HepG2 (cell line): Measurements from ENCODE around the gene PRRC2A. TPM values are rescaled to one million over a fixed set of nuclear protein-coding genes. Genes with fewer than 3 reads are reported as not detected.

Experiments used
- ATAC-seq: fragments of 200-7000 bp; cut with Tn5 transposase; 3 replicates; pipeline ENCODE4 v1.9.1; 2020; ENCODE audit warnings: mild to moderate bottlenecking, moderate library complexity
- BruUV-seq: library from RNA; stranded (reverse); fragments of 400-500 nt; replicated peaks from 2 replicates; lab custom pipeline; 2021; lab: Mats Ljungman, UMichigan
- CTCF ChIA-PET: fragments of 300-600 bp; formaldehyde crosslinking; extraction: SDS; loops from one replicate; lab custom pipeline; 2021; ENCODE audit warnings: low total read pairs, inconsistent platforms, low intra/inter-chr PET ratio; lab: Yijun Ruan, JAX
- POLR2A ChIA-PET: fragments of 350-600 bp; sonication (Branson Sonifier 250); formaldehyde crosslinking; loops from one replicate; lab custom pipeline; 2020; ENCODE audit warnings: antibody characterized with exemption, inconsistent platforms; lab: Yijun Ruan, JAX
- DNase-seq: peaks from one replicate; pipeline ENCODE4 v3.0.0-alpha.2; 2015; ENCODE audit warnings: low spot score
- FAIRE-seq: peaks from 3 replicates; lab custom pipeline; 2011; peaks lifted over from hg19 to GRCh38; lab: Jason Lieb, UNC
- H2AFZ ChIP-seq: one replicate; pipeline ENCODE4 v1.6.1; 2011; ENCODE audit warnings: low read length, inconsistent platforms
- H3K27ac ChIP-seq: fragments of 300-600 bp; 3 replicates; pipeline ENCODE4 v1.8.0; 2011; ENCODE audit warnings: mixed run types, mild to moderate bottlenecking, mixed read lengths, low read length, inconsistent platforms; ENCODE audit not compliant: insufficient read depth; ENCODE audit errors: extremely low read length
- H3K27me3 ChIP-seq, 2 experiments: fragments of 200-600 bp in 1 of 2; 2 replicates in 1 of 2; 3 replicates in 1 of 2; pipeline versions ENCODE4 v1.6.0 to v1.8.0; 2011; ENCODE audit warnings: low read length in 2 of 2, mild to moderate bottlenecking in 2 of 2, moderate library complexity in 2 of 2, inconsistent platforms in 1 of 2; ENCODE audit not compliant: insufficient read depth in 2 of 2, control insufficient read depth in 1 of 2
- H3K36me3 ChIP-seq, 2 experiments: fragments of 200-600 bp in 1 of 2; replicated peaks in 1 of 2; 2 replicates in 1 of 2; 3 replicates in 1 of 2; pipeline versions ENCODE4 v1.5.1 to v1.8.0; 2011; ENCODE audit warnings: low read length in 2 of 2, inconsistent platforms in 1 of 2; ENCODE audit not compliant: insufficient read depth in 2 of 2, control insufficient read depth in 1 of 2
- H3K4me1 ChIP-seq: 2 replicates; pipeline ENCODE4 v1.5.1; 2012; ENCODE audit warnings: low read length, inconsistent platforms; ENCODE audit not compliant: insufficient read depth
- H3K4me2 ChIP-seq: 2 replicates; pipeline ENCODE4 v1.6.0; 2011; ENCODE audit warnings: low read depth, low read length, inconsistent platforms
- H3K4me3 ChIP-seq, 3 experiments: fragments of 200-600 bp in 1 of 3; sonication (generic), shearing (Covaris generic) in 1 of 3; replicated peaks in 1 of 3; 2 replicates each; pipeline ENCODE4 v1.5.1; 2011 to 2016; ENCODE audit warnings: low read length in 3 of 3, inconsistent platforms in 2 of 3, low read depth in 2 of 3, mild to moderate bottlenecking in 2 of 3, control low read depth in 1 of 3, mixed read lengths in 1 of 3; ENCODE audit not compliant: insufficient read depth in 1 of 3
- H3K79me2 ChIP-seq: one replicate; pipeline ENCODE4 v1.6.1; 2011; ENCODE audit warnings: low read length, inconsistent platforms; ENCODE audit not compliant: insufficient read depth
- H3K9ac ChIP-seq: 2 replicates; pipeline ENCODE4 v1.6.0; 2011; ENCODE audit warnings: mild to moderate bottlenecking, low read depth, low read length, inconsistent platforms; ENCODE audit not compliant: insufficient read depth
- H3K9me3 ChIP-seq: 2 replicates; pipeline ENCODE4 v1.5.1; 2012; ENCODE audit warnings: mild to moderate bottlenecking, low read length
- H4K20me1 ChIP-seq: 2 replicates; pipeline ENCODE4 v1.6.0; 2011; ENCODE audit warnings: inconsistent platforms, mild to moderate bottlenecking, low read length, moderate library complexity; ENCODE audit not compliant: insufficient read depth
- AGO2 ChIP-seq: fragments of 200-400 bp; formaldehyde crosslinking; optimal IDR thresholded peaks from 2 replicates; pipeline ENCODE3; 2017; ENCODE audit warnings: mild to moderate bottlenecking, low read depth, low read length, moderate library complexity
- MTA3 ChIP-seq: sonication (generic); formaldehyde crosslinking; IDR thresholded peaks from 2 replicates; pipeline ENCODE4 v1.4.0; 2020; ENCODE audit warnings: missing genetic modification reagents
- RBFOX2 ChIP-seq: fragments of 200-400 bp; formaldehyde crosslinking; IDR thresholded peaks from 2 replicates; pipeline ENCODE4 v1.6.1; 2017; ENCODE audit warnings: low read depth, mild to moderate bottlenecking, low read length
- THAP9 ChIP-seq: sonication (generic); formaldehyde crosslinking; IDR thresholded peaks from 2 replicates; pipeline ENCODE4; 2020; ENCODE audit warnings: missing genetic modification reagents, mild to moderate bottlenecking, borderline replicate concordance
- ZBTB3 ChIP-seq: sonication (generic); formaldehyde crosslinking; IDR thresholded peaks from 2 replicates; pipeline ENCODE4 v1.4.0; 2020; ENCODE audit warnings: low read depth, mild to moderate bottlenecking, moderate library complexity, missing genetic modification reagents, borderline replicate concordance
- ZFX ChIP-seq: sonication (generic); formaldehyde crosslinking; IDR thresholded peaks from 2 replicates; pipeline ENCODE4 v1.4.0; 2020; ENCODE audit warnings: mild to moderate bottlenecking, low read depth, missing genetic modification reagents, moderate library complexity
- ZNF12 ChIP-seq: sonication (generic); formaldehyde crosslinking; IDR thresholded peaks from 2 replicates; pipeline ENCODE4 v1.5.0; 2020; ENCODE audit warnings: missing genetic modification reagents
- ZNF3 ChIP-seq: IDR thresholded peaks from 2 replicates; pipeline ENCODE4 v1.7.0; 2017; ENCODE audit warnings: inconsistent platforms
- WGBS: methylation state at CpG from one replicate; pipeline ENCODE4 v1.1.6; 2017; ENCODE audit warnings: low lambda C conversion rate; 5-methylcytosine and 5-hydroxymethylcytosine counted together
- in situ Hi-C: cut with HindIII; loops from 2 replicates; pipeline ENCODE4 v1.10.0; 2017; ENCODE audit warnings: low pct_unique_long_range_greater_than_20kb; ENCODE audit not compliant: extremely low pct_ligation_motif_present
- intact Hi-C: fragments of 100-400 bp; cut with micrococcal nuclease; formaldehyde crosslinking; loops from one replicate; pipeline ENCODE4 v1.10.0; 2022; ENCODE audit not compliant: unreplicated experiment
- polyA plus RNA-seq, 8 experiments: library from polyadenylated mRNA; depleted of rRNA in 3 of 8; stranded (reverse) in 7 of 8; unstranded in 1 of 8; fragments of >200 nt; fragmentation: Illumina TruSeq in 4 of 8; extraction: Trizol in 4 of 8; gene quantifications; 2 replicates each; pipeline versions ENCODE4 v1.2.1 to v1.2.3, GENCODE V29; 2011 to 2016; ENCODE audit warnings: low read depth in 4 of 8, missing spikeins in 1 of 8, mixed read lengths in 1 of 8; ENCODE audit not compliant: insufficient read depth in 1 of 8
- total RNA-seq, 5 experiments: library from RNA; depleted of rRNA; stranded (reverse); fragments of >200 nt; fragmentation: Illumina TruSeq; extraction: Trizol; gene quantifications; 2 replicates each; pipeline ENCODE4 v1.2.3, GENCODE V29; 2016; ENCODE audit warnings: low read depth in 1 of 5
- TF ChIP-seq, protein P1 (sequence below): sonication (generic); formaldehyde crosslinking; conservative IDR thresholded peaks from 2 replicates; pipeline ENCODE4 v1.4.0; 2020; ENCODE audit warnings: mild to moderate bottlenecking, missing genetic modification reagents, moderate library complexity
- TF ChIP-seq, protein P2 (sequence below): sonication (generic); formaldehyde crosslinking; IDR thresholded peaks from 2 replicates; pipeline ENCODE4 v1.8.0; 2023; ENCODE audit warnings: mild to moderate bottlenecking, missing genetic modification reagents

Gene PRRC2A
- total and polyA plus RNA-seq, 2 of the 13 experiments (the other 11 are each of a cell fraction or from before 2014, with no cell fraction given) = 38.9 to 47.4 TPM

GRCh38 chr6:31627690-31628287 lies 7.3 kb downstream of the PRRC2A start:
- Histone ChIP-seq H3K4me1 (peaks cover 2% of the 10 kb centered on the region), H2AFZ (no peak overlapping the region), H3K27ac (no peak overlapping the region), H3K9ac (no peak overlapping the region), H4K20me1 (peaks cover 5% of the 10 kb centered on the region; the same call in 1 of the 2 replicates), H3K4me2 (no peak overlapping the region), H3K36me3 (peaks cover 73 to 99% of the 10 kb centered on the region in 2 experiments), H3K9me3 (no peaks in the 10 kb centered on the region), H3K79me2 (peaks cover 16% of the 10 kb centered on the region), H3K27me3 (no peaks in the 10 kb centered on the region), H3K4me3 (no peak overlapping the region)
- ChIA-PET CTCF (no interaction called here), POLR2A (interaction anchor here (0.7 to 2.9 kb wide), 4 partner anchors 24 to 39 kb away, joined by 3 to 11 read pairs (median 4); partner anchors contain the start of genes APOM, BAG6, C6orf47 and CSNK2B)
- TF ChIP-seq ZBTB3 (CRISPR knock-in tag) (no peak), ZFX (CRISPR knock-in tag) (no peak), THAP9 (0 out of 2 replicates have a peak, but pooled peaks have one; percentile 21), RBFOX2 (peak; percentile 63; the same call in 1 of the 2 replicates), ZNF12 (CRISPR knock-in tag) (no peak), AGO2 (peak; percentile 91), MTA3 (CRISPR knock-in tag) (no peak), ZNF3 (no peak)
- TF ChIP-seq, protein P1, sequence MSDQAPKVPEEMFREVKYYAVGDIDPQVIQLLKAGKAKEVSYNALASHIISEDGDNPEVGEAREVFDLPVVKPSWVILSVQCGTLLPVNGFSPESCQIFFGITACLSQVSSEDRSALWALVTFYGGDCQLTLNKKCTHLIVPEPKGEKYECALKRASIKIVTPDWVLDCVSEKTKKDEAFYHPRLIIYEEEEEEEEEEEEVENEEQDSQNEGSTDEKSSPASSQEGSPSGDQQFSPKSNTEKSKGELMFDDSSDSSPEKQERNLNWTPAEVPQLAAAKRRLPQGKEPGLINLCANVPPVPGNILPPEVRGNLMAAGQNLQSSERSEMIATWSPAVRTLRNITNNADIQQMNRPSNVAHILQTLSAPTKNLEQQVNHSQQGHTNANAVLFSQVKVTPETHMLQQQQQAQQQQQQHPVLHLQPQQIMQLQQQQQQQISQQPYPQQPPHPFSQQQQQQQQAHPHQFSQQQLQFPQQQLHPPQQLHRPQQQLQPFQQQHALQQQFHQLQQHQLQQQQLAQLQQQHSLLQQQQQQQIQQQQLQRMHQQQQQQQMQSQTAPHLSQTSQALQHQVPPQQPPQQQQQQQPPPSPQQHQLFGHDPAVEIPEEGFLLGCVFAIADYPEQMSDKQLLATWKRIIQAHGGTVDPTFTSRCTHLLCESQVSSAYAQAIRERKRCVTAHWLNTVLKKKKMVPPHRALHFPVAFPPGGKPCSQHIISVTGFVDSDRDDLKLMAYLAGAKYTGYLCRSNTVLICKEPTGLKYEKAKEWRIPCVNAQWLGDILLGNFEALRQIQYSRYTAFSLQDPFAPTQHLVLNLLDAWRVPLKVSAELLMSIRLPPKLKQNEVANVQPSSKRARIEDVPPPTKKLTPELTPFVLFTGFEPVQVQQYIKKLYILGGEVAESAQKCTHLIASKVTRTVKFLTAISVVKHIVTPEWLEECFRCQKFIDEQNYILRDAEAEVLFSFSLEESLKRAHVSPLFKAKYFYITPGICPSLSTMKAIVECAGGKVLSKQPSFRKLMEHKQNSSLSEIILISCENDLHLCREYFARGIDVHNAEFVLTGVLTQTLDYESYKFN (CRISPR knock-in tag) = no peak
- TF ChIP-seq, protein P2, sequence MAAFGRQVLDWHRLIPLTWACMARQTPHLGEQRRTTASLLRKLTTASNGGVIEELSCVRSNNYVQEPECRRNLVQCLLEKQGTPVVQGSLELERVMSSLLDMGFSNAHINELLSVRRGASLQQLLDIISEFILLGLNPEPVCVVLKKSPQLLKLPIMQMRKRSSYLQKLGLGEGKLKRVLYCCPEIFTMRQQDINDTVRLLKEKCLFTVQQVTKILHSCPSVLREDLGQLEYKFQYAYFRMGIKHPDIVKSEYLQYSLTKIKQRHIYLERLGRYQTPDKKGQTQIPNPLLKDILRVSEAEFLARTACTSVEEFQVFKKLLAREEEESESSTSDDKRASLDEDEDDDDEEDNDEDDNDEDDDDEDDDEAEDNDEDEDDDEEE = 0 out of 2 replicates have a peak, but pooled peaks have one; percentile 19
- no peak for DNase-seq
- no peak for ATAC-seq
- no TSS peak for BruUV-seq
- intact Hi-C loops (no loop called here), in situ Hi-C loops (no loop called here)
- FAIRE-seq = no peak
- 97% methylated on average over 19 of the region's 19 CpGs for WGBS
